SK-N-SH (cell line): Measurements from ENCODE around the gene ELMO1.

ENCODE experiments used
- MXI1 ChIP-seq: IDR thresholded peaks from 2 replicates; pipeline ENCODE4 v1.6.1; 2012; ENCODE audit warnings: mild to moderate bottlenecking, low read depth, low read length, improper control_type of control experiment
- TAF1 ChIP-seq: IDR thresholded peaks from 2 replicates; pipeline ENCODE4 v1.6.1; 2012; ENCODE audit warnings: low read depth, mild to moderate bottlenecking, low read length, moderate library complexity, borderline replicate concordance
- TF ChIP-seq, protein P1 (sequence below): fragments of 200-600 bp; sonication (generic); IDR thresholded peaks from 2 replicates; pipeline ENCODE4 v1.6.1; 2017; ENCODE audit warnings: antibody characterized with exemption, mild to moderate bottlenecking, moderate library complexity

DNA sequence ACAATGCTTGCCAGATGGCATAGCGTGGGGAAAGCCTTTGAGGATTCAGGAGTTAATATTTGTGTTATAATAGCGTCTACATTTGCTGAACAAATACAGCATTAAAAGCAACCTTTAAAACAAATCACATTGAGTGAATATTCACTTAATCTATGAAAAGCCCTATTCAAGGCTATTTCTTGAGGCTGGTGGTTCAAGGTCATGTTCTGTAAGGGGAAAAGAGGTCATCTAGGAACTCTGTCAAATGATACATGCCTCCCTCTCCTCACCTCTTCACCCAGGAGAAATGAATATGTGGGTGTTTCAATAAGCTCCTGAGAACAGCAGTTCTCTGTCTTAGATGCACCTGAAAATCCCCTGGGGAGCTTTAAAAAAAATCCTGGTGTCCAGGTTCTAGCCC lies 303.0 kb downstream of the ELMO1 start:
- no peak for TF ChIP-seq TAF1
- TF ChIP-seq, protein P1, sequence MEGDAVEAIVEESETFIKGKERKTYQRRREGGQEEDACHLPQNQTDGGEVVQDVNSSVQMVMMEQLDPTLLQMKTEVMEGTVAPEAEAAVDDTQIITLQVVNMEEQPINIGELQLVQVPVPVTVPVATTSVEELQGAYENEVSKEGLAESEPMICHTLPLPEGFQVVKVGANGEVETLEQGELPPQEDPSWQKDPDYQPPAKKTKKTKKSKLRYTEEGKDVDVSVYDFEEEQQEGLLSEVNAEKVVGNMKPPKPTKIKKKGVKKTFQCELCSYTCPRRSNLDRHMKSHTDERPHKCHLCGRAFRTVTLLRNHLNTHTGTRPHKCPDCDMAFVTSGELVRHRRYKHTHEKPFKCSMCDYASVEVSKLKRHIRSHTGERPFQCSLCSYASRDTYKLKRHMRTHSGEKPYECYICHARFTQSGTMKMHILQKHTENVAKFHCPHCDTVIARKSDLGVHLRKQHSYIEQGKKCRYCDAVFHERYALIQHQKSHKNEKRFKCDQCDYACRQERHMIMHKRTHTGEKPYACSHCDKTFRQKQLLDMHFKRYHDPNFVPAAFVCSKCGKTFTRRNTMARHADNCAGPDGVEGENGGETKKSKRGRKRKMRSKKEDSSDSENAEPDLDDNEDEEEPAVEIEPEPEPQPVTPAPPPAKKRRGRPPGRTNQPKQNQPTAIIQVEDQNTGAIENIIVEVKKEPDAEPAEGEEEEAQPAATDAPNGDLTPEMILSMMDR: no peak
- TF ChIP-seq MXI1: no peak
